DMS79 (cell line): ENCODE results near the gene C2orf92.
"Not testable (repeated sequence)": the region's sequence is repeated elsewhere in the genome, so short reads cannot be mapped to it uniquely, and the experiment has no call there.

Experiments
- DNase-seq: peaks from one replicate; lab custom pipeline; 2025; lab: John Stamatoyannopoulos, UW

Gene C2orf92

GRCh38 chr2:97669448-97669847 lies at the start of gene C2orf92:
Gene C2orf92 (plus strand): TSS chr2:97669713. CDS start chr2:97669789, 76 bp downstream.
- no peak for DNase-seq

- not testable (repeated sequence) for DNase-seq
Observed at GRCh38 chr2:97620492-97620891, 49.0 kb upstream of the C2orf92 start.

GRCh38 chr2:97622976-97623375 lies 46.5 kb upstream of the C2orf92 start:
- not testable (repeated sequence) for DNase-seq

GRCh38 chr2:97625354-97626048 lies 44.0 kb upstream of the C2orf92 start:
- DNase-seq = not testable (repeated sequence)

- not testable (repeated sequence) for DNase-seq
Observed at GRCh38 chr2:97626049-97626430, 43.5 kb upstream of the C2orf92 start.

DNA sequence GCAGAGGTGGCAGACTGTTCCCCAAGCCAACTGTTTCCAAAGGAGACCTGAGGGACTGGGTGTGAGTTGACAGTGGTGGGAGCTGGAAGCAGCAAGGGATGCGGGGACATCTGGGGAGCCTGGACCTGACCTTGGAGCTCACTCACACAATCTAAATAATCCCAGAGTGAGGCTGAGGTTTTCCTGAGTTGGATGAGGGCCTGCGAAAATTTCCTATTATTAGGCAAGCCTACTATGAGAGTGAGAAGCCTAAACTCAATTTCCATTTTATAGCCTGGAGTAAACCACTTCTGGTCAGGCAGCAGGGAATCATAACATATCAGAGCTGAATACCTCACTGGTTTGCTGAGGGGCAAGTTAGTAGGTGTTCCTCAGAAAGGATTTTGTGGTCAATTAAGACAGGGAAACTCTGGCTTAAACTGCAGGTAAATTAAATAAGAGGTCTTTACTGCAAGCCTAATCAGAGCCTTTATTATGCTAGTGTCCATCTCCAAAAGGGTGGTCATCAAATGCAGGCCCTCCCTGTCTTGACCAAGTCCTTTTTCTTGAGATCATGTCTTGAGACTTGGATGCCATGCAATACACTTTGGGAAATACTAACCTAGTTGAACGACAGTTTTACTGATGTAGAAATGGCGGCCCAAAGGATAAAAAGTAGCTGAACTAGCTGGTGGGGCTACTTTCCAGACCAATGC lies 25.3 kb upstream of the C2orf92 start:
- no peak for DNase-seq

GRCh38 chr2:97645112-97645694 lies 24.3 kb upstream of the C2orf92 start:
- no peak for DNase-seq

DNA sequence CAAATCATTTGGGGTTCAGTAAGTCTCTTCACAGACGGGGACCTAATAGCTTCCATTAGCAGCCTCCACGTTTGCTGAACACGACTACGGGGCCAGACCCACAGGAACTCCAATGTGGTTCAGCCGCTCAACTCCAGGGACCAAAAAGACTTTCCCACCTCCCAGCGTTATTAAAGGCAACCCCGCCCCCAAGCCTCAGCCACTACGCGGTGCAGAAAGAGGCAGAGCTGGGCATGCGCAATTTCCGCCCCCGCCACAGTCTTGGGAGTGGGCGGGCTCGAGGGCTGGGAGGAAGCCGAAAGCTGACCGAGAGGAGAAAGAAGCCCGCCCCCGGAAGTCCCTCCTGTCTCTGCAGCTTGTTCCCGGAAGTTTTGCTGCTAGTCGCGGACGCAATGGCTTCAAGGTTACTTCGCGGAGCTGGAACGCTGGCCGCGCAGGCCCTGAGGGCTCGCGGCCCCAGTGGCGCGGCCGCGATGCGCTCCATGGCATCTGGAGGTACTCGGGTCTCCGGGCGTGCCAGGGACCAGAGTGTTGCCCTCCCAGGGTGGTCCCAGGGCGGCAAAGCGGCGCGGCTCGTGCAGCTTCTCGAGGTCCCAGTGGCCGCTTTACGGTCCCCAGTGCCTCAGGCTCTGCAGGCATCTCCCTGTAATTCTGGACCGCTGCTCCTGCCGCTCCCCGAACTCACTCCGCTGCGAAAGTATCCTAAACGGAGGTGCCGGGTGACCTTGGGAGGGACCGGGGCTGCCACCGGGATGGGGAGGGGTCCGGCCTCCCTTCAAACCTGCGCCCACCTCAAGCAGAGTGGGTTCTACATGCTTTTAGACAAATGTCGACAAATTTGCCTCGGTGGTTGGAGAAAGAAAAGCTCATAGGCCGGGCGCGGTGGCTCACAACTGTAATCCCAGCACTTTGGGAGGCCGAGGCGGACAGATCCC lies 23.6 kb upstream of the C2orf92 start, which contains the start of gene COX5B:
TSS of gene COX5B (plus strand) at position 368 of the 935 bp plus-strand sequence. CDS start at position 393, 25 bp downstream.
- peak; percentile 98 for DNase-seq

- DNase-seq = no peak
Observed at GRCh38 chr2:97646977-97647376, 22.5 kb upstream of the C2orf92 start.

DNA sequence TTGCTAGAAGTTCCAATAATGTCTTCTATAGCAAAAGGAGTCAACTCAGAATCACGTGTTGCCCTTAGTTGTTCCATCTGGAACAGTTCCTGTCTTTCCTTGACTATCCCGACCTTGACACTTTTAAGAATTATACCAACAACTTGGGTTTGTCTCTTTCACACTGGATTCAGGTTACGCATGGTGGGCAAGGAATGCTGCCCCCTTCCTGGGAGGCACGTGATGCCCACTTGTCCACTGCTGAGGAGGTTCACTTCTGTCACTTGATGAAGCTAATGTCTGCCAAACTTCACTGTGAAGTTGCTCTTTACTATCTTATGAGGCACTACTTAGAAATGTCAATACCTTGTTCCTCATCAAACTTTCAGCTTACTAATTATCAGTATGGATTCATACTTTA lies 18.4 kb upstream of the C2orf92 start:
- no peak for DNase-seq

DNA sequence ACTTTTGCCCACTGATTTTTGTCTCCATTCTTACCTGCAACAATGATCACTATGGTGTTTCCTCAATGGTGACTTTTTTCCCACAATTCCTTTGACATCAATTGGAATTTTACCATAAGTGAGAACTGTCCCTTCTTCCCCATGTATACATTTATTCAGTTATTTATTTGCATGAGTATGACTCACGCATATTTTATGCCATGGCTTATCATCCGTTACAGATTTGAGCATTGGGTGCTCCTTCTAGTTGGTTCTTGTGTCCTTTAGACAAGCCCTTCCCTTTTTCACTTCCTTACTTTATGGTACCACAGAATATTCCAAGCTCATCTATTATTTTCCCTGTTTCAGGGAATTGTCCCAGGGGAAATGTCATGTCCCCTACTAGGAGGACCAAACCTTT lies 16.0 kb upstream of the C2orf92 start:
- DNase-seq = no peak

DNA sequence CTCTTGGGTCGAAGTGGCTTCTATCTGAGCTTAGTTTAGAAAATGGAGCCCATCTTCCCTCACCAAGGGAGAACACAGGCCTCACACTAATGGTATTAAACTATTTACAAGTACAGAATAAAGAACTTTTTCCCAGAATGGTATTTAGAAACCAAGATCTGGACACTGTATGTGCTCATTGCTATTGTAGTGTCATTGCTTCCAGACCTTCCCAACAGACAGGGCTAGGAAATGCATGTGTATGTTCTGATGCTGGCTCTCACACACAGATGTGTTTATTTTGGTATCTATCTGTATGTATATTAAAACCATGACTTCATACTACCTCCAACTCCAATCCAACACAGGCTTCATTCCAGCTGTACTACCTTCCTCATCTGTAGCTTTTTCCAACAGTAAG lies 15.6 kb upstream of the C2orf92 start:
- DNase-seq = no peak

DNA sequence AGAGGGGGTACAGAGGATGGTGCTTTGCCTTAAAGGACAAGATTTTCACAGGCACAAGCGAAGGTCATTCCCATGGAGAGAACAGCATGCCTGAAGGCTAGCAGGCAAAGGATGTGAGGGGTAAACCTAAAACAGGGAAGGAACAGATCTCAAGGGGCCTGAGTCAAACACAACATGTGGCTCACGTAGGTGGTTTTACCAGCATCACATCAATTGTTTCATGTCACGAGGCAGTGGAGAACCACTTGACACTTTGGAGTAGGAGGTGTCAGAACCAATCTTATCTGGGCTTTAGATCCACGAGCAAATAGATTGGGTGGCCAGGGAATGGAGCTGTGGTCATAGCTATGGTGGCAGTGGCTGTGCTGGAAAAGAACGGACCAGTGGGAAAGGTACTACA lies 15.2 kb upstream of the C2orf92 start:
- no peak for DNase-seq

- no peak for DNase-seq
Observed at GRCh38 chr2:97654791-97655190, 14.7 kb upstream of the C2orf92 start.

DNA sequence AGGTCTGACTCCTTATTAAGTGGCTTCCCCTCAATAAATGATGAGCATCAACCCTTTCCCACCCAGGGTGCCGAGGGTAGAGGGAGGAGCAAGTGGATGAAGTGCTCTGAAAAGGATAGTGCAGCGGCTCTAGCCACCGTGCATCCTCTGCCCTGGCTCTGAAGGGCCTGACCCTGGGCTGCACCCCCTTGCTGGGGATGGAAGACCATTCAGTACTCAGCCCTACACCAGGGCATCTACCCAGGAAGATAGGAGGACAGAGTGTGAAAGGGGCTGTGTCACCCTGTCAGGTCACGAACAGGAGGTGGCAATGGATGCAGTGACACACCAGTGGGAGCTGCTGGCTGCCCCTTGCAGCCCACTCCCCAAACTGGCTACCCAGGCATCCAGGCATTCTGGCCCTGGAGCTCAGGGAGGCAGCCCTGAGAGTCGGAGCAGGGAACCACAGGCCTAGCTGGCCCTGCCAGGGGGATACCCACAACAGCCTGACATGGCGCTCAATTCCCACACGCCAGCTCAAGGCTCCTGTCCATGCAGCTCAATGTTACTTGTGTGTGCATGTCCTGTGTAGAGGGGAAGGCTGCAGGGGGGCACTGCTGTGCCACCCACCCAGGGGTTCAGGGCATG lies 13.3 kb upstream of the C2orf92 start:
- no peak for DNase-seq

- DNase-seq = no peak
Observed at GRCh38 chr2:97656905-97657587, 12.5 kb upstream of the C2orf92 start.

GRCh38 chr2:97657986-97658690 lies 11.4 kb upstream of the C2orf92 start:
- no peak for DNase-seq

GRCh38 chr2:97658691-97659157 lies 10.8 kb upstream of the C2orf92 start:
- no peak for DNase-seq

- DNase-seq = no peak
Observed at GRCh38 chr2:97659256-97660043, 10.1 kb upstream of the C2orf92 start.
